Astrocyte of the cerebellum (primary cell): ENCODE measurements around the gene MAGEA1.

Experiments used
- DNase-seq: peaks from one replicate; pipeline ENCODE4 v3.0.0-alpha.2; 2011; ENCODE audit warnings: low read depth
- H3K4me3 ChIP-seq: 2 replicates; pipeline ENCODE4 v1.5.1; 2011; ENCODE audit warnings: mild to moderate bottlenecking, low read depth, low read length, moderate library complexity
- in situ Hi-C: cut with HindIII; loops from 2 replicates; pipeline ENCODE4 v1.10.0; 2017; ENCODE audit warnings: low sequenced_read_pairs
- TF ChIP-seq, protein P1 (sequence below): IDR thresholded peaks from 2 replicates; pipeline ENCODE4 v1.5.1; 2012; ENCODE audit warnings: low read length, low read depth, moderate library complexity, mild to moderate bottlenecking; ENCODE audit errors: missing control alignments

Gene MAGEA1

DNA sequence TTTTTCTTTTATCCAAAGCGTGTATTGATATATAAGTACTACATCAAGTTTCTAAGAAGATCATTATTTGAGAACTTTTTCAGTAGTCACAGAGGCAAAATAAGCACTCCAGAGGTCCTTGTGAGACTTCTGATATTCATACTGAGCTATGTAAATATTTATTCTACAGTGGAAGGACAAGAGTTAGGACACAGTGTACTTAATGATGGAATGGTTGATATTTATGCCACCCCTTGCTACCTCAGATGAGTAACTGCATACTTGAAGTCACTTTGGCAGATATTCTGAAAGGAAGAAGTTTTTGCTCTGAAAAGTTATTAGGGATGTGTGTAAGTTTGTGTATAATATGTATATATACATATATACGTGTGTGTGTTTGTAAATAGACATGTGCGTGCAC lies 30.3 kb downstream of the MAGEA1 start:
- TF ChIP-seq, protein P1, sequence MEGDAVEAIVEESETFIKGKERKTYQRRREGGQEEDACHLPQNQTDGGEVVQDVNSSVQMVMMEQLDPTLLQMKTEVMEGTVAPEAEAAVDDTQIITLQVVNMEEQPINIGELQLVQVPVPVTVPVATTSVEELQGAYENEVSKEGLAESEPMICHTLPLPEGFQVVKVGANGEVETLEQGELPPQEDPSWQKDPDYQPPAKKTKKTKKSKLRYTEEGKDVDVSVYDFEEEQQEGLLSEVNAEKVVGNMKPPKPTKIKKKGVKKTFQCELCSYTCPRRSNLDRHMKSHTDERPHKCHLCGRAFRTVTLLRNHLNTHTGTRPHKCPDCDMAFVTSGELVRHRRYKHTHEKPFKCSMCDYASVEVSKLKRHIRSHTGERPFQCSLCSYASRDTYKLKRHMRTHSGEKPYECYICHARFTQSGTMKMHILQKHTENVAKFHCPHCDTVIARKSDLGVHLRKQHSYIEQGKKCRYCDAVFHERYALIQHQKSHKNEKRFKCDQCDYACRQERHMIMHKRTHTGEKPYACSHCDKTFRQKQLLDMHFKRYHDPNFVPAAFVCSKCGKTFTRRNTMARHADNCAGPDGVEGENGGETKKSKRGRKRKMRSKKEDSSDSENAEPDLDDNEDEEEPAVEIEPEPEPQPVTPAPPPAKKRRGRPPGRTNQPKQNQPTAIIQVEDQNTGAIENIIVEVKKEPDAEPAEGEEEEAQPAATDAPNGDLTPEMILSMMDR, result no peak
- H3K4me3 ChIP-seq, result no peak overlapping the region
- in situ Hi-C loops, result no loop called here
- DNase-seq, result no peak

DNA sequence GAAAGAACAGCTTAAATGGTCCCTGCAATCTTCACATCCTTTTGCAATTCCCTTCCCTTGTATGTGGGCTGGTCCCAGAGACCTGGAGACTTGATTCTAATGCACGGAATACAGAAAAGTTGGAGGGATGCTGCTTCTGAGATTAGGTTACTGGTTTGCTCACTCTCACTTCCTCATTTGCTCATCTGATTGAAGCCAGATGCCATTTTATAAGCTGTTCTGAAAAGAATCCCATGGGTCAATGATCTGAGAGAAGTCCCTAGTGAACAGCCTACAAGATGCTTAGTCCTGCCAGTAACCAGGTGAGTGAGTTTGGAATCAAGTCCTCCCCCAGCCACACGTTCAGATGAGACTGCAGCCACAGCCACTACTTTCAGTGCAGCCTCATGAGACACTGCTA lies 35.9 kb downstream of the MAGEA1 start:
- no peak overlapping the region for H3K4me3 ChIP-seq
- TF ChIP-seq, protein P1, result no peak
- no peak for DNase-seq
- in situ Hi-C loops, result loop anchor here (5.0 kb wide), 1 partner anchor 43 kb away; no protein-coding TSS in a partner anchor

DNA sequence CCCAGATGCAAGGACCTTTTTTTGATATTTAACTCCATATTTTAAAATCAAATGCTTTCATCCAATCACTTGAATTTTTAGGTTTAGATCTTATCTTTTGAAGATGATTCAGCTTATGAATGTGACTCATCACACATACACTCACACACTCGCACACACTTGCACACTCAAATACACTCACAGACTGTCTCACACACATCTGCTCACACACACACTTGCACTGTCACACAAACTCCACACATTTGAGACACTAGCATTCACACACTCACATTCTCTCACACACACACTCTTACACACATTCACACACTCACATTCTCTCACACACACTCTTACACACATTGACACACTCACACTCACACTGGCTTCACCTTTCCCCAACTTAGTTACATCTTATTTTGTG lies 37.8 kb downstream of the MAGEA1 start:
- no peak overlapping the region for H3K4me3 ChIP-seq
- DNase-seq, result no peak
- TF ChIP-seq, protein P1, result no peak
- in situ Hi-C loops, result loop anchor here (5.0 kb wide), 1 partner anchor 45 kb away; no protein-coding TSS in a partner anchor

- TF ChIP-seq, protein P1, result no peak
- H3K4me3 ChIP-seq, result no peak overlapping the region
- in situ Hi-C loops, result no loop called here
- no peak for DNase-seq
These were observed 46.5 kb downstream of the MAGEA1 start for GRCh38 chrX:153225438-153226098.

- in situ Hi-C loops, result no loop called here
- TF ChIP-seq, protein P1, result no peak
- no peak overlapping the region for H3K4me3 ChIP-seq
- DNase-seq, result no peak
These were observed 47.5 kb downstream of the MAGEA1 start for GRCh38 chrX:153226344-153227185.
